SK-N-SH (cell line): ENCODE measurements around the gene ERCC8. TPM values are rescaled to one million over a fixed set of nuclear protein-coding genes. Genes with fewer than 3 reads are reported as not detected.
A peak's percentile ranks its signal among the peaks of the same experiment; 100 is the strongest.

Experiments
- CTCF ChIA-PET: fragments of 300-600, 350-600 bp; formaldehyde crosslinking; extraction: SDS; loops from one replicate; lab custom pipeline; 2021; lab: Yijun Ruan, JAX
- POLR2A ChIA-PET: fragments of 350-600 bp; sonication (Branson Sonifier 250); formaldehyde crosslinking; extraction: SDS; loops from one replicate; lab custom pipeline; 2020; ENCODE audit warnings: antibody characterized with exemption, inconsistent platforms; lab: Yijun Ruan, JAX
- DNase-seq: peaks from one replicate; pipeline ENCODE4 v3.0.0; 2012
- H2AFZ ChIP-seq: fragments of 200-600 bp; sonication (generic); 2 replicates; pipeline ENCODE4 v1.8.1; 2016; ENCODE audit warnings: antibody characterized with exemption, mild to moderate bottlenecking, low read depth
- H3F3A ChIP-seq: fragments of 200-600 bp; sonication (generic); replicated peaks from 2 replicates; pipeline ENCODE3; 2016; ENCODE audit warnings: antibody characterized with exemption, mild to moderate bottlenecking; ENCODE audit not compliant: insufficient read depth
- H3K27ac ChIP-seq, 2 experiments: fragments of 200-500 bp in 1 of 2; fragments of 200-600 bp in 1 of 2; sonication (Bioruptor generic) in 1 of 2; sonication (generic), shearing (Covaris generic) in 1 of 2; 2 replicates each; pipeline versions ENCODE4 v1.5.1 to v1.6.1; 2014 to 2016; ENCODE audit warnings: low read depth in 2 of 2, inconsistent platforms in 1 of 2, low read length in 1 of 2, mild to moderate bottlenecking in 1 of 2, mixed read lengths in 1 of 2
- H3K27me3 ChIP-seq: fragments of 200-600 bp; sonication (generic), shearing (Covaris generic); 2 replicates; pipeline ENCODE4 v1.6.1; 2016; ENCODE audit warnings: mixed run types; ENCODE audit not compliant: insufficient read depth
- H3K36me3 ChIP-seq, 2 experiments: fragments of 200-500 bp in 1 of 2; fragments of 200-600 bp in 1 of 2; sonication (Bioruptor generic) in 1 of 2; sonication (generic) in 1 of 2; replicated peaks in 1 of 2; 2 replicates each; pipeline versions ENCODE3 to v1.5.1; 2014 to 2016; ENCODE audit warnings: low read length in 1 of 2, mild to moderate bottlenecking in 1 of 2; ENCODE audit not compliant: insufficient read depth in 2 of 2, control insufficient read depth in 1 of 2
- H3K4me1 ChIP-seq, 2 experiments: fragments of 200-500 bp in 1 of 2; fragments of 200-600 bp in 1 of 2; sonication (Bioruptor generic) in 1 of 2; sonication (generic), shearing (Covaris generic) in 1 of 2; 2 replicates each; pipeline versions ENCODE4 v1.5.1 to v1.6.1; 2014 to 2016; ENCODE audit warnings: low read depth in 1 of 2, low read length in 1 of 2, mixed run types in 1 of 2; ENCODE audit not compliant: insufficient read depth in 2 of 2, control insufficient read depth in 1 of 2
- H3K4me2 ChIP-seq: fragments of 200-600 bp; sonication (generic), shearing (Covaris generic); 2 replicates; pipeline ENCODE4 v1.6.1; 2017; ENCODE audit warnings: mixed run types
- H3K4me3 ChIP-seq, 2 experiments: fragments of 200-500 bp in 1 of 2; fragments of 200-600 bp in 1 of 2; sonication (Bioruptor generic) in 1 of 2; sonication (generic), shearing (Covaris generic) in 1 of 2; 2 replicates each; pipeline versions ENCODE4 v1.5.1 to v1.8.1; 2014 to 2016; ENCODE audit warnings: low read depth in 2 of 2, inconsistent platforms in 1 of 2, low read length in 1 of 2, mild to moderate bottlenecking in 1 of 2, mixed read lengths in 1 of 2, moderate library complexity in 1 of 2
- H3K79me2 ChIP-seq: fragments of 200-600 bp; sonication (generic); 2 replicates; pipeline ENCODE4 v1.8.1; 2017; ENCODE audit warnings: mild to moderate bottlenecking; ENCODE audit not compliant: insufficient read depth
- H3K9ac ChIP-seq: fragments of 200-600 bp; sonication (generic); 2 replicates; pipeline ENCODE4 v1.6.1; 2017; ENCODE audit warnings: mixed run types
- H3K9me2 ChIP-seq: fragments of 200-600 bp; sonication (generic); 2 replicates; pipeline ENCODE4 v1.6.1; 2017; ENCODE audit warnings: mixed run types
- H3K9me3 ChIP-seq: fragments of 200-600 bp; sonication (generic); 2 replicates; pipeline ENCODE4 v1.6.1; 2017; ENCODE audit warnings: mixed run types, mild to moderate bottlenecking, moderate library complexity
- H4K20me1 ChIP-seq: fragments of 200-600 bp; sonication (generic); 2 replicates; pipeline ENCODE4 v1.6.1; 2017; ENCODE audit warnings: mild to moderate bottlenecking, mixed run types; ENCODE audit not compliant: insufficient read depth
- CHD2 ChIP-seq: fragments of 150-350 bp; IDR thresholded peaks from 2 replicates; pipeline ENCODE4 v1.6.1; 2018; ENCODE audit warnings: low read length; ENCODE audit not compliant: partially characterized antibody
- EP300 ChIP-seq, 2 experiments: IDR thresholded peaks; 2 replicates each; pipeline versions ENCODE4 v1.4.0 to v1.6.1; 2012; ENCODE audit warnings: borderline replicate concordance in 1 of 2, low read depth in 1 of 2, low read length in 1 of 2
- EZH2phosphoT487 ChIP-seq: fragments of 200-600 bp; sonication (generic); IDR thresholded peaks from 2 replicates; pipeline ENCODE4 v1.6.1; 2017; ENCODE audit warnings: low read depth, mixed run types, mild to moderate bottlenecking, antibody characterized with exemption, moderate library complexity, borderline replicate concordance
- FOXM1 ChIP-seq: IDR thresholded peaks from 2 replicates; pipeline ENCODE4 v1.4.0; 2012; ENCODE audit warnings: low read depth, mild to moderate bottlenecking
- GATA2 ChIP-seq: sonication (generic); formaldehyde crosslinking; IDR thresholded peaks from 2 replicates; pipeline ENCODE4 v1.5.0; 2020; ENCODE audit warnings: mild to moderate bottlenecking, missing genetic modification reagents
- IRF3 ChIP-seq: fragments of 150-350 bp; IDR thresholded peaks from 2 replicates; pipeline ENCODE4 v1.6.1; 2016; ENCODE audit warnings: mild to moderate bottlenecking, low read depth, low read length
- MEF2A ChIP-seq: IDR thresholded peaks from 2 replicates; pipeline ENCODE4 v1.4.0; 2012; ENCODE audit warnings: low read depth, borderline replicate concordance
- MXI1 ChIP-seq: IDR thresholded peaks from 2 replicates; pipeline ENCODE4 v1.6.1; 2012; ENCODE audit warnings: mild to moderate bottlenecking, low read depth, low read length, improper control_type of control experiment
- NFIC ChIP-seq: IDR thresholded peaks from 2 replicates; pipeline ENCODE4 v1.4.0; 2012; ENCODE audit warnings: borderline replicate concordance
- NRF1 ChIP-seq: IDR thresholded peaks from 2 replicates; pipeline ENCODE4 v1.6.1; 2012; ENCODE audit warnings: low read depth, mild to moderate bottlenecking, low read length
- REST ChIP-seq: IDR thresholded peaks from 2 replicates; pipeline ENCODE4 v1.6.1; 2012; ENCODE audit warnings: mild to moderate bottlenecking, low read depth, low read length, moderate library complexity
- SIN3A ChIP-seq: IDR thresholded peaks from 2 replicates; pipeline ENCODE4 v1.6.1; 2012; ENCODE audit warnings: low read depth, mild to moderate bottlenecking, low read length, moderate library complexity, borderline replicate concordance
- TEAD4 ChIP-seq: IDR thresholded peaks from 2 replicates; pipeline ENCODE4 v1.4.0; 2012; ENCODE audit warnings: mild to moderate bottlenecking, borderline replicate concordance; ENCODE audit not compliant: insufficient read depth
- YY1 ChIP-seq: IDR thresholded peaks from 2 replicates; pipeline ENCODE4 v1.4.0; 2012; ENCODE audit warnings: low read depth, mild to moderate bottlenecking
- WGBS: methylation state at CpG from one replicate; pipeline ENCODE4 v1.1.6; 2017; ENCODE audit warnings: low lambda C conversion rate; 5-methylcytosine and 5-hydroxymethylcytosine counted together
- polyA plus RNA-seq, 3 experiments: library from polyadenylated mRNA; depleted of rRNA; stranded (reverse); fragments of >200 nt; gene quantifications; 2 replicates each; pipeline ENCODE4 v1.2.3, GENCODE V29; 2012
- TF ChIP-seq, protein P1 (sequence below): IDR thresholded peaks from 2 replicates; pipeline ENCODE4 v1.4.0; 2012; ENCODE audit warnings: low read depth, borderline replicate concordance

ERCC8 gene
- polyA plus RNA-seq, 1 of the 3 experiments (the other 2 are of a cell fraction), result 11.6 TPM

- TF ChIP-seq YY1 (no peak), TEAD4 (no peak), SIN3A (no peak), REST (no peak), NFIC (no peak)
- POLR2A ChIA-PET, result no interaction called here
- no peaks in the 10 kb centered on the region for H3K9me3 ChIP-seq
- no peak overlapping the region; the same call in 1 of the 2 replicates for H2AFZ ChIP-seq
- H3K27me3 ChIP-seq, result peaks cover 33% of the 10 kb centered on the region; the same call in 1 of the 2 replicates
- peak overlapping the region; percentile 68 to 71 for H3K4me3 ChIP-seq
- peak; percentile 31 for DNase-seq
- peak overlapping the region; percentile 89 for H3K4me2 ChIP-seq
- H3K27ac ChIP-seq, result no peak overlapping the region
- H3K4me1 ChIP-seq, result peaks cover 0 to 8% of the 10 kb centered on the region in 2 experiments; a peak in 1 of 4 replicates
- H3K36me3 ChIP-seq, result no peaks in the 10 kb centered on the region
- H3K9me2 ChIP-seq, result no peaks in the 10 kb centered on the region
- WGBS, result 79% methylated on average over 21 of the region's 26 CpGs
- no peaks in the 10 kb centered on the region for H3F3A ChIP-seq
- no peak overlapping the region for H3K9ac ChIP-seq
- H4K20me1 ChIP-seq, result no peaks in the 10 kb centered on the region
- no peaks in the 10 kb centered on the region for H3K79me2 ChIP-seq
- CTCF ChIA-PET, result no interaction called here
Observed at GRCh38 chr5:60842871-60843385, 101.9 kb downstream of the ERCC8 start.

DNA sequence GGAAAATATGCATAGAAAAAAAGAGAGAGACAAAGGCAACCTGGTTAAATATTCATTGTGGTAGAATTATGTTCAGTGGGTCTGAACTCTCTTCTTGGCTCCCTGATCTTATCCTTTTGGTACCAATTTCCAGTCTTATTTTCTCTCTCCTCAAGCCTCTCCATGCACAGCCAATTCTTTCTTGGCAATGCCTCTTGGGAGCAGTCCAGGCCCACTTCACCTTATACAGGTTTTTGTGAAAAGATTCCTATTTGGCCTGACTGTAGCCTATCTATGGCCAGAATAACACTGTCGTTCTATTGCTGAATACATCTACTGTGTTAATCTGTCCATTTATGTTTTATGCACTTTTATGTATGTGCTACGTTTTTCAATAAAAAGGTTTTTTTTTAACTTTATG is 103.5 kb downstream of the ERCC8 start:
- no peak overlapping the region for H3K4me2 ChIP-seq
- H3K27ac ChIP-seq, result no peak overlapping the region
- peaks cover 31% of the 10 kb centered on the region; the same call in 1 of the 2 replicates for H3K27me3 ChIP-seq
- H3F3A ChIP-seq, result no peaks in the 10 kb centered on the region
- TF ChIP-seq MEF2A (no peak), EZH2phosphoT487 (no peak)
- no peak overlapping the region for H3K4me3 ChIP-seq
- no peaks in the 10 kb centered on the region for H3K9me3 ChIP-seq
- H3K9me2 ChIP-seq, result no peaks in the 10 kb centered on the region
- no peak overlapping the region for H2AFZ ChIP-seq
- H3K4me1 ChIP-seq, result peaks cover 0 to 8% of the 10 kb centered on the region in 2 experiments; a peak in 1 of 4 replicates
- CTCF ChIA-PET, result no interaction called here
- H3K9ac ChIP-seq, result no peak overlapping the region
- WGBS, result 63% methylated on average over 2 of the region's 2 CpGs
- H4K20me1 ChIP-seq, result no peaks in the 10 kb centered on the region
- no peak for DNase-seq
- H3K36me3 ChIP-seq, result no peaks in the 10 kb centered on the region
- no peaks in the 10 kb centered on the region for H3K79me2 ChIP-seq
- POLR2A ChIA-PET, result no interaction called here

GRCh38 chr5:60836131-60836530 is 108.7 kb downstream of the ERCC8 start:
- Histone ChIP-seq H3K27ac (no peak overlapping the region), H3K9me3 (no peaks in the 10 kb centered on the region), H3F3A (no peaks in the 10 kb centered on the region), H3K9ac (no peak overlapping the region), H2AFZ (no peak overlapping the region), H3K27me3 (no peaks in the 10 kb centered on the region), H3K4me2 (no peak overlapping the region), H3K4me1 (no peaks in the 10 kb centered on the region), H3K79me2 (no peaks in the 10 kb centered on the region), H3K4me3 (no peak overlapping the region), H3K36me3 (no peaks in the 10 kb centered on the region), H3K9me2 (no peaks in the 10 kb centered on the region), H4K20me1 (no peaks in the 10 kb centered on the region)
- 40% methylated on average over 3 of the region's 3 CpGs for WGBS
- CTCF ChIA-PET, result no interaction called here
- POLR2A ChIA-PET, result no interaction called here
- no peak for DNase-seq
- TF ChIP-seq CHD2 (no peak), SIN3A (no peak), MXI1 (no peak), GATA2 (CRISPR knock-in tag) (no peak), EP300 (IDR thresholded peaks at IDR 0.05; ENCODE audit: borderline replicate concordance in 1 of 2, low read depth in 1 of 2, low read length in 1 of 2) (no peak), NRF1 (no peak), FOXM1 (no peak), IRF3 (no peak)
- TF ChIP-seq, protein P1, sequence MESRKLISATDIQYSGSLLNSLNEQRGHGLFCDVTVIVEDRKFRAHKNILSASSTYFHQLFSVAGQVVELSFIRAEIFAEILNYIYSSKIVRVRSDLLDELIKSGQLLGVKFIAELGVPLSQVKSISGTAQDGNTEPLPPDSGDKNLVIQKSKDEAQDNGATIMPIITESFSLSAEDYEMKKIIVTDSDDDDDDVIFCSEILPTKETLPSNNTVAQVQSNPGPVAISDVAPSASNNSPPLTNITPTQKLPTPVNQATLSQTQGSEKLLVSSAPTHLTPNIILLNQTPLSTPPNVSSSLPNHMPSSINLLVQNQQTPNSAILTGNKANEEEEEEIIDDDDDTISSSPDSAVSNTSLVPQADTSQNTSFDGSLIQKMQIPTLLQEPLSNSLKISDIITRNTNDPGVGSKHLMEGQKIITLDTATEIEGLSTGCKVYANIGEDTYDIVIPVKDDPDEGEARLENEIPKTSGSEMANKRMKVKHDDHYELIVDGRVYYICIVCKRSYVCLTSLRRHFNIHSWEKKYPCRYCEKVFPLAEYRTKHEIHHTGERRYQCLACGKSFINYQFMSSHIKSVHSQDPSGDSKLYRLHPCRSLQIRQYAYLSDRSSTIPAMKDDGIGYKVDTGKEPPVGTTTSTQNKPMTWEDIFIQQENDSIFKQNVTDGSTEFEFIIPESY, result no peak
